ENCODE data around the gene INHBE.
"Not testable (repeated sequence)": the region's sequence is repeated elsewhere in the genome, so short reads cannot be mapped to it uniquely, and the experiment has no call there.

The INHBE gene

DNA sequence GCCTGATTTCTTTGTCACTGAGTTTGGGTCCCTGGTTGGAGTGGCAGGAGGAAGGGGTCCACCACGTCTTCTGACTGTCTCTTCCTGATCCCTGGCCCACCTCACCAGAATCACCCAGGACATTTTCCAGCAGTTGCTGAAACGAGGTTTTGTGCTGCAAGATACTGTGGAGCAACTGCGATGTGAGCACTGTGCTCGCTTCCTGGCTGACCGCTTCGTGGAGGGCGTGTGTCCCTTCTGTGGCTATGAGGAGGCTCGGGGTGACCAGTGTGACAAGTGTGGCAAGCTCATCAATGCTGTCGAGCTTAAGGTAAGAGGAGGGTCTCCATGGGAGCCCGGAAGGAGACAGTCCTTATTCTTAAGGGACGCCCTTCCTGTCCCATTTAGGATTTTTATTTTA is 45.1 kb downstream of the INHBE start:
- no peak for DNase-seq

DNA sequence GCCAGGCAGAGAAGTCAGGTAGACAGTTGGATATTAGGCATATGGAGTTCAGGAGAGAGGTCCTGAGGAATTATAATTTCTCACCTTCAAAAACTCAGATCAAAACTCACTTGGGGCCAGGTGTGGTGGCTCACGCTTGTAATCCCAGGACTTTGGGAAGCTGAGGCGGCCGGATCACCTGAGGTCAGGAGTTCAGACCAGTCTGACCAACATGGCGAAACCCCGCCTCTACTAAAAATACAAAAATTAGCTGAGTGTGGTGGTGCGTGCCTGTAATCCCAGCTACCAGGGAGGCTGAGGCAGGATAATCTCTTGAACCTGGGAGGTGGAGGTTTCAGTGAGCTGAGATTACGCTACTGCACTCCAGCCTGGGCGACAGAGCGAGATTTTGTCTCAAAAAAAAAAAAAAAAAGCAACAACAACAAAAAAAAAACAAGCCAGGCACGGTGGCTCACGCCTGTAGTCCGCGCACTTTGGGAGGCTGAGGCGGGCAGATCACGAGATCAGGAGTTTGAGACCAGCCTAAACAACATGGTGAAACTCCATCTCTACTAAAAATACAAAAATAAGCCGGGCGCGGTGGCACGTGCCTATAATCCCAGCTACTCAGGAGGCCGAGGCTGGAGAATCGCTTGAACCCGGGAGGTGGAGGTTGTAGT is 47.3 kb downstream of the INHBE start:
- not testable (repeated sequence) for DNase-seq

- not testable (repeated sequence) for DNase-seq
Measured at GRCh38 chr12:57506541-57506940, 51.4 kb downstream of the INHBE start.

Data from islet precursor cell (in vitro differentiated cells).